HuH-7.5 (cell line): Measurements from ENCODE around the gene VEZT.
A peak's percentile ranks its signal among the peaks of the same experiment; 100 is the strongest.
"Not testable (repeated sequence)": the region's sequence is repeated elsewhere in the genome, so short reads cannot be mapped to it uniquely, and the experiment has no call there.

Experiments used
- DNase-seq: peaks from one replicate; pipeline ENCODE4 v3.0.0; 2011; ENCODE audit warnings: low spot score

VEZT gene

DNA sequence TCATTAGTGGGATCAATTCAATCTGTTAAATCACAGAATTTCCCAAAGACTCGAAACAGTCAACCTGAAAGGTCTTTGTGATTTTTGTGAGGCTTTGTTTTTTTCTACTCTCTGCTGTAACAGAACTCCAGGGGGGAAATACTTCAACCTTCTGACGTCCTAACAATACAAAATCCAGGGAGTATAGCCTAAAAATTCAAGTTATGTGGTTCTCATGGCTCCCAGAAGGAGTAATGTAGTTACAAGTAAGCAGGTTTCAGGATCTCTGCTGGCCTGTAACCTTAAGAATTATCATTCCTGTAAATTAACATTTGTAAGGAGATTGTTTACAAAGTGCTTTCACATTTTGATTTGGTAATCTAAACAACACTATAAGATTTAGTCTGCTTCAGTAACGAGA, 39.9 kb downstream of the VEZT start:
- no peak for DNase-seq

DNA sequence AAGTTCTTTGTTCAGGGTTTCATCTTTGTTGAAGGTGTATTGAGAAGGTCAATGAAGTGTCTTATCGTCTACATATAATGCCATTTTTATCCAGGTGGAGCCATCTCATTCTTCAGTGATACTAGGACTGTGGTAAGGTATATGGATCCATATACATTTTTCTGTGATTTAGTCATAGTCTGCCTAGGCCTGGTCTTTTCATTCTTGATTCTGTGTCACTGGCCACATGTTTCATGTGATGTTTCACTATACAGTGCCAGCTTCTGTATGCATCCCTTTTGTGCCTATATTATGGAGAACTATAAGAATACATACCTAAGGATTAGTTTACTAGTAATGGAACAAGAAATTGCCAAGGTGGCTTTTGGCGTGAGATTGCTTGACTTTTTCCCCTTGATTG, 40.5 kb downstream of the VEZT start:
- DNase-seq: no peak

DNA sequence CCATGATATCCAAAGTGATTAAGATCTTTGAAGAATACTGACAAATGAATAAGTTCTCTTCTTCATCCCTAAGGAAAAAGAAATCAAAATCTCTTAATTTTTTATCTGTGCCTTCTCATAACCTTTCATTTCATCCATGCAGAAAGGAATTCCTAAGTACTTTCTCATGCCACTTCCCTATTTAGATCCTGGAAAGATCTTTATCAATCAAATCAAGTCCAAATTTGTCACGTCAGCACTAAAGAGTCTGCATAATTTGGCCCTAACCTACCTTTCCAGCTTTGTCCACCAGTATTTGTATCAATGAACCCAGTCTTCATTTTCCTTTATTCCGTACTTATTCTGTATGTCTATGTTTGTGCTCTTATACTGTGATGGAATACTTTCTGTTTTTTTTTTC, 41.2 kb downstream of the VEZT start:
- no peak for DNase-seq

DNA sequence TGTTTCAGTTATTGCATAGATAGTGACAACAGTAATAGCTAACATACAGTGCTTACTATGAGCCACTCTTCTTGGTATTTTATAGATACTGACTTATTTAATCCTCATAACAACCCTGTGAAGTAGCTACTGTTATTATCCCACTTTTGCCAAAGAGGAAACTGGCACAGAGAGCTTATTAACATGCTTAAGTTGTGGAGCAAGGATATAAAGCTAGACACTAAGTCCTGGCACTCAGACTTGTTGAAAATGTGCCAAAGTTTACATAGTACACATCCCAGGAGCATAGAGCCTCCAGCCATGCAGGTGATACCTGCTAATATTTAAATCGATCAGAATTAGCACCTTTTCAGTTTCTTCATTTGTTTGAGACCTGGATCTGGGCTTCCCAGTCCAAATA, 41.8 kb downstream of the VEZT start:
- no peak for DNase-seq

DNA sequence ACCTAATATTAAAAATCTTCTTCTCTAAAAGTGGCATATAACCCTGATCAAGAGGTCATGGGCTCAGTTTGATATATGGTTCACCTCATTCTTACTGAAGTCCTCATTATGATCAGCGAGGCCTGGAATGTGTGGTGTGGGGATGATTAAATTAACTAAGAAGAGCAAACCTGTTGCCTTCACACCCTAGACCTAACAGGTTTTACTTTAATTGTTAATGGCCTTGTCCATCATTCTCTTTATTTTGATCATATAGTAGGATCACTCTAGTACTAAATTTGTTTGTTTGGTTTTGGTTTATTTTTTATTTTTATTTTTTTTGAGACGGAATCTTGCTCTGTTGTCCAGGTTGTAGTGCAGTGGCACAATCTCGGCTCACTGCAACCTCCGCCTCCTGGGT, 43.5 kb downstream of the VEZT start:
- no peak for DNase-seq

DNA sequence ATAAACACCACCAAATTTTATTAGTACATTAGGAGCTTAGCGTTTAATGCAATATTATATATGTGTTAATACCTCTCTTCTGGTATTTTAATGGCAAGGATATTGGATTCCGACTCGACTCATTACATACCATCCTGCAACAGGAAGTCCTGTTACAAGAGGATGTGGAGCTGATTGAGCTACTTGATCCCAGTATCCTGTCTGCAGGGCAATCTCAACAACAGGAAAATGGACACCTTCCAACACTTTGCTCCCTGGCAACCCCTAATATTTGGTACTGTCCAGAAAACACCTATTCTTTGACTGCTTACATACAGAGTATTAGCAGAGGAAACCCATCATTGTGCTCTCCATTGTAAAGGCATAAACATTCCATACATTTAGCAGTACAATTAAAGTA, 45.2 kb downstream of the VEZT start:
- DNase-seq: no peak

DNA sequence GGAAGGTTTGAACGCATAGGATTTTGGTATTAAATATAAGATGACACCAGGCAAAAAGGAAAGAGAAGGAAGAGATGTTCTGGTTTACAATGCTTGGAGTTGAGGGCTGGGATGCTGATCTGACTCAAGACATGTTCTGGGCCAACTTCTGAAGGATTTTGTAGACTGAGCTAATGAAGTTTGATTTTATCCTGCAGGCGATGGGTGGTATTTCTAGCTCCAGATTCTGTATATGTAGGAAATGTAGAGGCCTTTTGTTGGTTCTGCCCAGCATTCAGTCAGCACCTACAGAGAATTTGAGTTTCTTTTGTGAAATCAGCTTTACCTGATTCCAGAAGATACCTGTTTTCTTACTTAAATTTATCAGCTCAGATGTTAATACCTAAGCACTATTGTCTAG, 48.2 kb downstream of the VEZT start:
- no peak for DNase-seq

DNA sequence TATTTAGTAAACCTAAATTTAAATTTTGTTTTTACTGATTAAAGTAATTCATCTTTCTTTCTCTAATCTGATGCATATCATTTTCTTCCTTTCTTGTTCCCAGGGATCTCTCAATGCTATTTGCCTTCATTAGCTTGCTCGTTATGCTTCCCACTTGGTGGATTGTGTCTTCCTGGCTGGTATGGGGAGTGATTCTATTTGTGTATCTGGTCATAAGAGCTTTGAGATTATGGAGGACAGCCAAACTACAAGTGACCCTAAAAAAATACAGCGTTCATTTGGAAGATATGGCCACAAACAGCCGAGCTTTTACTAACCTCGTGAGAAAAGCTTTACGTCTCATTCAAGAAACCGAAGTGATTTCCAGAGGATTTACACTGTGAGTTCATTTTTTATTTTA, 48.6 kb downstream of the VEZT start:
- no peak for DNase-seq

DNA sequence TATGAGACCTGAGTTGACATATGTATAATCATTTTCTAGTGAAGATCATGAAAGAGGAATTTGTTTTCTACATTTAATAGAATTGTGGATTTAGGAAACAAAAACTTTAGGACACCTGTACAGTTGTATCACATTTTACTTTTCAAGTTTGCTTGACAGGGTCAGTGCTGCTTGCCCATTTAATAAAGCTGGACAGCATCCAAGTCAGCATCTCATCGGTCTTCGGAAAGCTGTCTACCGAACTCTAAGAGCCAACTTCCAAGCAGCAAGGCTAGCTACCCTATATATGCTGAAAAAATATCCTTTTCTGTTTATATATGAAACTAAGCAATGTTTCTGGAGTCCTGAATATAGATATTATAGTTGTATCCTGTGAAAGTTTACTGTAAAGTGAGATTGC, 52.3 kb downstream of the VEZT start:
- no peak for DNase-seq

DNA sequence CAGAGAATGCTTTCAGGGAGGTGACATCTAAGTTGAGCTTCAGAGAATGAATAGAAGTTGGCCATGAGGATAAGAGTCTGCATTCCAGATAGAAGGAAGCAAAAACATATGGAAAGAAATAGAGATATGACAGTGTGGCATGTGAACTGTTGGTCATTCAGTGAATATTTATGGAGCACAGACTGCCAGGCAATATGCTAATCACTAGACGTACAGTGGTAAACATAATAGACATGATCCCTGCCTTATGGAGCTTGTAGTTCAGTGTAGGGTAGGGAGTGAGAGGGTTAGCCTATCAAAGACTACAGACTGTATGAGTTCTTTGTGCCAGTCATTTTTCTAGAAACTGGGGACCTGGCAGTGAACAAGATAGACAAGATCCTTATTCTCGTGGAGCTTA, 53.9 kb downstream of the VEZT start:
- DNase-seq: no peak

DNA sequence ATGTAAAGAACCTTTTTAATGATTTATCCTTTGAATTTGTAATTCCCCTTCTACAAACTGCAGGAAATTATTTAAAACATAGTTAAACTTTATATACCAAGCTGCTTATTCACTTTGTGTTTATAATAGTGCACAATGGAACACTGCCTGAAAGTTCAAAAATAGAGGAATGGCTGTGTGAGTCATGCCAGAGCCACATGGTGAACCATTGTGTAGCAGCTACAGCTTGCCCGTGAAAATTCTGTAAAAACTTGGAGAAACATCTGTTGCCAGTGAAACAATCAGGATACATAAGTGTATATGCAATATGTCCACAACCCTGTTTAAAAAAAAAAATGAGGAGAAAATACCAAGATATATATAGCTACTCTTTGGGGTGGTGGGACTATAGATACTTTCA, 59.5 kb downstream of the VEZT start:
- DNase-seq: no peak

DNA sequence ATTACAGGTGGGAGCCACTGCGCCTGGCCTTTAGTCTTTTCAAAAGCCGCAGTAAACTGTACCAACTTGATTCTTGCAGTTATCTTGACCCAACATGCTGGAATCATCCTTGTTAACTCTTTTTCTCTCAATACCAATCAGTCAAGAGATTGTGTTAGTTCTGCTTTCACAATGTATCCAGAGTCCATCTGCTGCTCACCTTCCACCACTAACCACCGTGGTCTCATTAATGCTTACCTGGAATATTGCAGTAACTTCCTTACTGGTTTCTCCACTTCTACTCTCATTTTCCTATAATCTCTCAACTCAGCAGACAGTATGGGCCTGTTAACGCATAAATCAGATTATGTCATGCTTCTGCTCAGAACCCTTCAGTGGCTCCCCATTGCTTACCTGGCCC, 62.2 kb downstream of the VEZT start:
- DNase-seq: no peak

DNA sequence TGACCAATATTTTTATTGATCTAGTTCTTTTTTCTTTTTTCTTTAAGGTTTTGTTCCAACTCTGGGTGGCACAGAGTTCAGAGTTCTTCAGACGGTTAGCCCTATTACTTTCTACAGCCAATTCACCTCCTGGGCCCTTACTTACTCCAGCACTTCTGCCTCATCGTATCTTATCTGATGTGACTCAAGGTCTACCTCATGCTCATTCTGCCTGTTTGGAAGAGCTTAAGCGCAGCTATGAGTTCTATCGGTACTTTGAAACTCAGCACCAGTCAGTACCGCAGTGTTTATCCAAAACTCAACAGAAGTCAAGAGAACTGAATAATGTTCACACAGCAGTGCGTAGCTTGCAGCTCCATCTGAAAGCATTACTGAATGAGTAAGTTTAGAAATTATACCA, 64.7 kb downstream of the VEZT start:
- no peak for DNase-seq

DNA sequence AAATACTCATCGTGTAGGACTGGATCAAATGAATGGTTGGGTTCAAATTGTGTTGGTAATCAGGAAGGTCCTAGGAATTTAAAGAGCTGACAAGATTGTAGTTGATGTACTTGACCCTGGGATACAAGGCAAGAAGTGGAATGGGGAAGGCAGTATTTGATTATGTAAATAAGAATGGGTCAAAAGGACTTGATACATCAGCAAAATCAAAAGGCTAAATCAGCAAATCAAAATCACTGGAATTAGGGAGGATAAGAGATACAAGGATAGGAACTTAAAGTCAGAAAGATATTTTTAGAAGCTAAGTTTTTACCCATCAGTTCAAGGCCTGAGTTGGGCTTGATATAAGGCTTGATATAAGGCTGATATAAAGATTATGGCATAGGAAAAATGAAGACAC, 65.8 kb downstream of the VEZT start:
- DNase-seq: no peak

DNA sequence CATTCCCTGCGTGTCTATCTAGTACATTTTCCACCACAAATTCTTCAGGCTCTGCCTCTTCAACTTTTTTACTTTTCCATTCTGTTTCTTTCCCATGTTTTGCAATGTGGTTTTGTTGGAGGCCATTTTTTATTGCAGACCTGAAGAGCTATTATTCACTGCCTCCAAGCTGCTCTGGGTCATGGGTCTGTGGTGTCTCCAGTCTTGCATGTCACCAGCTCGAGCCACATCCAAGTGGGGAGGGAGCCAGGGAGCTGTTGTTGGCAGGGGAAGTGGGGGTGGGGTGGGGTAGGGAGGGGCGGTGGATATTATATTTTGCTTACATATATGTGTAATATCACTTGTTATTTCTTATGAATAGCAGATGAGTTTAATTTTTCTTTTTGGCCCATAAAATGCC, 69.1 kb downstream of the VEZT start:
- no peak for DNase-seq

DNA sequence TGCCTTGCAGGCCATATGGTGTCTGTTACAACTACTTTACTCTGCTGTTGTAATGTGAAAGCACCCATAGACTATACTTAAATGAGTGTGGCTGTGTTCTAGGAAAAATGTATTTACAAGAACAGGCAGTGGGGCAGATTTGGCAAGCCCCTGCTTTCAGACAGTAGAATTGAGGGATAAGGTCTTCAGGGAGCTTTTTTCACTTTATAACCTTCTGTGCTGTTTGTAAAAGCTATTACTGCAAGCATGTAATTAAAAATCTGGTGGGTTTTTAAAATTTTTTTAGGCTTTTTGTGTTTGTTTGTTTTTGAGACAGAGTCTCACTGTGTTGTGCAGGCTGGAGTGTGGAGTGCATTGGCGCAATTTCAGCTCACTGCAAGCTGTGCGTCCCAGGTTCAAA, 73.9 kb downstream of the VEZT start:
- DNase-seq: no peak

DNA sequence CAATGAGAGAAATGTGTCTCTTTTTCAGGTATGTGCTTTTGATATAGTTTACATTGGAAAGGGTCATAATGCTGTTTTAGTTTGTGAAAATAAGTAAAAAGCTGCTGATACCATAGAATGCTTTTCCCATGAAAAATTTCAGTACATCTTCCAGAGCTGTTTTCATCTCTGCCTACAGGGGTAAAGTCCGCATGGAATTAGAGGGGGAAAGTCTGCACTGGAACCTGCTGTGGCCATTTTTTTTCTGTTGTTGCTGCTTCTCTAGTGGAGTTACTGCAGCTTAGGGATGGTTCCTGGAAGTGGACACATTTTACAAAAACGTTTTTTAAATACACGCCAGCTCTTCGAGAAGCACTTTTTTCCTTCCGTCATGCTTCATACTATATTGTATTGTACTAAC, 81.3 kb downstream of the VEZT start:
- peak; percentile 15 for DNase-seq

DNA sequence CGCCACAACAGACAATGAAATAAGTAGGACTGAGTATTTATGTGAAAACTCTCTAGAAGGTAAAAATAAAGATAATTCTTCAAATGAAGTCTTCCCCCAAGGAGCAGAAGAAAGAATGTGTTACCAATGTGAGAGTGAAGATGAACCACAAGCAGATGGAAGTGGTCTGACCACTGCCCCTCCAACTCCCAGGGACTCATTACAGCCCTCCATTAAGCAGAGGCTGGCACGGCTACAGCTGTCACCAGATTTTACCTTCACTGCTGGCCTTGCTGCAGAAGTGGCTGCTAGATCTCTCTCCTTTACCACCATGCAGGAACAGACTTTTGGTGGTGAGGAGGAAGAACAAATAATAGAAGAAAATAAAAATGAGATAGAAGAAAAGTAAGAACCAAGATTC, 82.7 kb downstream of the VEZT start:
- no peak for DNase-seq

DNA sequence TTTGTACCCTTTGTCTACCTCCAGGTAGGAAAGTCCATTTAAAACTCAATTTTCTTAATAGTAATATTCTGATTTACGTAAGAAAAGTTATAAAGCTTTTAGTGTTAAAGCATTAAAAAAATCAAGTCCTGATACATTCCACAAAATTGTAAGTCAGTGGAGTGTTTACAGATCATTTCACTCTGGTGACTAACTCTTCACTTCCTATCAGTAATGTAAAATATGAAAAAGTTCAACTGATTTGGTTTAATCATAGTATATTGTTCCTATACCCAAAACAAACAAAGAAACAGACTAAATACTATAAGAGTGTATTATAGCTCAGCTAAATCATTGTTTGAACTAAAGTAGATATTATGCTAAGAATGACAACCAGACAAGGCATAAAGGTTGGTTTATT, 85.9 kb downstream of the VEZT start:
- DNase-seq: no peak

DNA sequence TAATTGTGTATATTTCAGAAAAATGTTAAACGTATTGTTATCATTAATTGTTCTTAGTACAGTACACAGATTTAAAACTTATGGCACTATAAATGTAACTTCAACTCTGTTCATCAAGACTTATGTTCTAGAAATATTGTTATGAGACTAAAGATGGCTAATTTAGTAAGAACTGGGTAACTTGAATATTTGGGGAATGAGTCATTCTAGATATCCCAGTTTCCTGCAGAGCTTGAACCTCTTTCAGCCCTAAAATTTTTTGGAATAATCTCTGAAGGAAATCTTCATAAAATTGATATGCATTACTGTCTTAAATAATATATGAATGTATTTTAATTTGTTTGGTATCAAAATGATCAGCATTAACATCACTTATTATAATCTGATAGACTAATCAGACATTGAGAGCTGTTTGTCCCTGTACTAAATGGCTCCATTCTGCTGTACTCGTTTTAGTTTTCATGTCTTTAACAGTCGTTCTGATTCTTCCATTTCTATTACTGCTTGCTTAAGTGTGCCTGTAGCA, 87.1 kb downstream of the VEZT start:
- no peak for DNase-seq

DNA sequence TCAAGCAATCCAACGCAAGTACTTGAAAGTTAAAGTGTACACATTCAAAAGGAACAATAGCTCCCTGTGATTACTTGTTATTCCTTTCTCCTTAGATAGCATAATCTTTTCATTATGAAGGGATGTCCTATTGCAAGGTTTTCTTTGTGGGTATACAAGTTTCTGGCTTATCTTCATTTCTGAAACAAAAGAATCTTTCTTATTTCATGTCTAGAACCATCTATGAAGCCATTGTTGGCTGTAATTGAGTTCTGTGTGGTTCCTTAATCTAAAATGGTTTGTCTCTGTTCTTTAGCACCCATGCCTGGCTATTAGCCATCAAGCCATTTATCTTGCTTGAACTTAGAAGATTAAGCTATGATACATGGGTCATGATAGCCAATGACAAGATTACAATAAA, 95.0 kb downstream of the VEZT start:
- no peak for DNase-seq

DNA sequence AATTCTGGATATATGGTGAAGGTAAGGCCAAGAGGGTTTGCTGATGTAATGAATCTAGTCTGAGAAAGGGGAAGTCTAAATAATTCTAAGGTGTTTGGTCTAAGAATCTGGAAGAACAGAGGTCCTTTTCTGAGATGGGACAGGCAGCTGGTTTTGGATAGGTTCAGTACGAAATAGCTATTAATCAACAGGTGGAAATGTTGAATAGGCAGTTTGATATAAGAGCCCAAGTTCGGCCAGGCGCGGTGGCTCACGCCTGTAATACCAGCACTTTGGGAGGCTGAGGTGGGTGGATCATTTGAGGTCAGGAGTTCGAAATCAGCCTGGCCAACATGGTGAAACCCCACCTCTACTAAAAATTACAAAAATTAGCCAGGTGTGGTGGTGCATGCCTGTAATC, 97.1 kb downstream of the VEZT start:
- not testable (repeated sequence) for DNase-seq

DNA sequence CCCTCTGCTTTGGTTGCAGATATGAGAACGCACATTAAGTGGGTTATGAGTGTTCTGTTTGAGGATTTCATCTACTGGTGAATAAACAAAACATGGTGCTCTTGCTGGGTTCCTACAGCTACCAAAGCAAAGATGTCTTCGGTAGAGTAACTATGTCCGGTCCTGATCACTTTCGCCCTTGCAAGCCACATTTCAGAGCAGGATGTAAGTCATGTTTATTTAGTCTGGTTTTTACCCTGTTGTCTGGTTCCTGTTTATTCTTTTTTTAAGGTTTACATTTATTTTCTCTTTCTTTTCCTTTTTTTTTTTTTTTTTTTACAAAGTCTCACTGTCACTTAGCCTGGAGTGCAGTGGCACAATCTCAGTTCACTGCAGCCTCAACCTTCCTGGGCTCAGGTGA, 99.2 kb downstream of the VEZT start:
- DNase-seq: no peak

DNA sequence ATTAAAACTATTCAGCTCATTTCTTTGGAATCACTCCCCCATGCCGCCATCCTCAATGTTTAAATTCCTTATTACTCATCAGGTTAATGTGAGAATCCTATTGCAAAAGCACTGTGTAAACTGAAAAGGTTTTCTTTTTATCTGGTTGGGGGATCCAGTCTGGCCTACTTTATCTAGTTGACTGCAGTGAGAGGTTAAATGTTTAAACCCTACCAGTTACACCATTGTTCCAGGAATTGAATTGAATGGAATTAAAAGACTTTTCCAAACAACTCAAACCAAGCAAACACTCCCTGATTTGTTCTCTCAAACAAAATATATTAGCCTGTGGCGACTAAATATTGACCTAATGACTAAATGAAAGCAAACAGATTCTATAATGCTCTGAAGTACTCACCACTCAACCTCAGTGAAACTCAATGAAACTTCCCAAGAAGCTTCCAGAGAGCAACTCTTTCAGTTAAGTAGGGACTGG, 100.5 kb downstream of the VEZT start:
- peak; percentile 34 for DNase-seq

DNA sequence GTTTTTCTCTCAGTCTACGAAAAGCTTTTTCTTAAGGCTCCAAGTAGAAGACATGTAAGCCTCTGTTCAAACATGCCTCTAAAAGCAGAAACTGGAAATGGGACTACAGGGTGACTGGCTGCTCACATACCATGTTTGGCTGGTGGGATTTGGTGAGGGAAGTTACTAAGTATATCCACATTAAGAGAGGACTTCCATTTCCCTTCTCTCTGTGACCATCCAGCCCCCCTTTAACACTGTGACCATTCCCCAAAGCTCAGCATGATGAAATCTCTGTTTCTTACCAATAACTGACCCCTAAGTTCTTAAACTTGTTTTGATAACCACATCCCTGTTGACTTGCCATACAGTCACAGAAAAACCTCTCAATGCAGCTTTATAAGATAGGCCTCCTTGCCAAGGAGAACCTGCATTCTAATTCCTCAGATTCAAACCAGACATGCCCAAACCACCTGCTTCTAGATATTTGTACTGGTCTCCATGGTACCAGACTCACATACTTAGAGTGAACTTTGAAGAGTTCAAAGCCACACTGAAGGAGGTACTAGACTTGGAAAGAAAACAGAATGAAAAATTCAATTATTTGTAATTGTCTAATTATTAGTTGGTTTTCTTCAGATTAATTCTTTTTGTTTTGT, 102.2 kb downstream of the VEZT start:
- DNase-seq: no peak
